Measurements from ENCODE around the gene DNAH17.

Gene DNAH17

GRCh38 chr17:78394209-78394608 is 183.0 kb downstream of the DNAH17 start:
- no peak for TF ChIP-seq EZH2phosphoT487 (IDR thresholded peaks at IDR 0.05; ENCODE audit: borderline replicate concordance, low read length)
- no peak for TF ChIP-seq CTCF (IDR thresholded peaks at IDR 0.05; ENCODE audit: low read depth, low read length, poor library complexity, severe bottlenecking)
- no peaks in the 10 kb centered on the region for H3F3A ChIP-seq (ENCODE audit: control insufficient read depth, insufficient read depth)
- H3K9me3 ChIP-seq (ENCODE audit: control insufficient read depth, insufficient read depth, low read length): no peaks in the 10 kb centered on the region
- H3K27me3 ChIP-seq (ENCODE audit: control insufficient read depth, low read length): no peaks in the 10 kb centered on the region
- no peaks in the 10 kb centered on the region; the same call in 1 of the 2 replicates for H4K20me1 ChIP-seq (ENCODE audit: control insufficient read depth, insufficient read depth, low read depth, low read length)
- no peak overlapping the region for H3K27ac ChIP-seq (ENCODE audit: low read depth, low read length)
- peaks cover 47% of the 10 kb centered on the region for H3K36me3 ChIP-seq (ENCODE audit: control insufficient read depth, low read length)
- no peak overlapping the region for H3K4me2 ChIP-seq (ENCODE audit: low read length)
- no peak overlapping the region for H3K4me3 ChIP-seq (ENCODE audit: low read length)
- H3K79me2 ChIP-seq (ENCODE audit: control insufficient read depth, low read length): peaks cover 53% of the 10 kb centered on the region
- H3K9me2 ChIP-seq (replicated peaks; ENCODE audit: control insufficient read depth, low read length): no peaks in the 10 kb centered on the region
- H3K4me1 ChIP-seq (ENCODE audit: control insufficient read depth, low read length): no peaks in the 10 kb centered on the region

GRCh38 chr17:78393575-78393974 is 183.6 kb downstream of the DNAH17 start:
- Histone ChIP-seq H3K4me2 (ENCODE audit: low read length) (no peak overlapping the region), H3K79me2 (ENCODE audit: control insufficient read depth, low read length) (peaks cover 59% of the 10 kb centered on the region), H3K9me3 (ENCODE audit: control insufficient read depth, insufficient read depth, low read length) (no peaks in the 10 kb centered on the region), H4K20me1 (ENCODE audit: control insufficient read depth, insufficient read depth, low read depth, low read length) (no peaks in the 10 kb centered on the region; the same call in 1 of the 2 replicates), H3K36me3 (ENCODE audit: control insufficient read depth, low read length) (peaks cover 43% of the 10 kb centered on the region), H3K4me1 (ENCODE audit: control insufficient read depth, low read length) (peaks cover 3% of the 10 kb centered on the region), H3K4me3 (ENCODE audit: low read length) (no peak overlapping the region), H3K27ac (ENCODE audit: low read depth, low read length) (no peak overlapping the region), H3F3A (ENCODE audit: control insufficient read depth, insufficient read depth) (no peaks in the 10 kb centered on the region), H3K27me3 (ENCODE audit: control insufficient read depth, low read length) (no peaks in the 10 kb centered on the region), H3K9me2 (replicated peaks; ENCODE audit: control insufficient read depth, low read length) (no peaks in the 10 kb centered on the region)
- no peak for TF ChIP-seq CTCF (IDR thresholded peaks at IDR 0.05; ENCODE audit: low read depth, low read length, poor library complexity, severe bottlenecking)
- no peak for TF ChIP-seq EZH2phosphoT487 (IDR thresholded peaks at IDR 0.05; ENCODE audit: borderline replicate concordance, low read length)

- Histone ChIP-seq H3K4me2 (ENCODE audit: low read length) (no peak overlapping the region), H3K27me3 (ENCODE audit: control insufficient read depth, low read length) (no peaks in the 10 kb centered on the region), H3F3A (ENCODE audit: control insufficient read depth, insufficient read depth) (no peaks in the 10 kb centered on the region), H3K79me2 (ENCODE audit: control insufficient read depth, low read length) (peaks cover 71% of the 10 kb centered on the region), H3K27ac (ENCODE audit: low read depth, low read length) (no peak overlapping the region), H3K36me3 (ENCODE audit: control insufficient read depth, low read length) (peaks cover 35% of the 10 kb centered on the region), H4K20me1 (ENCODE audit: control insufficient read depth, insufficient read depth, low read depth, low read length) (no peaks in the 10 kb centered on the region; the same call in 1 of the 2 replicates), H3K4me3 (ENCODE audit: low read length) (no peak overlapping the region), H3K4me1 (ENCODE audit: control insufficient read depth, low read length) (peaks cover 16% of the 10 kb centered on the region), H3K9me3 (ENCODE audit: control insufficient read depth, insufficient read depth, low read length) (no peaks in the 10 kb centered on the region), H3K9me2 (replicated peaks; ENCODE audit: control insufficient read depth, low read length) (no peaks in the 10 kb centered on the region)
- TF ChIP-seq EZH2phosphoT487 (IDR thresholded peaks at IDR 0.05; ENCODE audit: borderline replicate concordance, low read length) (no peak), CTCF (IDR thresholded peaks at IDR 0.05; ENCODE audit: low read depth, low read length, poor library complexity, severe bottlenecking) (no peak)
Observed at GRCh38 chr17:78392295-78392694, 184.9 kb downstream of the DNAH17 start.

Data from DOHH2 (cell line).